Activated T-helper 9 cell treated with anti-CD3 and anti-CD28 coated beads, Interleukin-2, amount 50 U/mL, for 16 hours (primary cell): ENCODE measurements around the gene KRTAP9-3.
"Not testable (repeated sequence)": the region's sequence is repeated elsewhere in the genome, so short reads cannot be mapped to it uniquely, and the experiment has no call there.

ENCODE experiments used
- DNase-seq: peaks from one replicate; pipeline ENCODE4 v3.0.0-alpha.2; 2020; ENCODE audit warnings: low read depth

KRTAP9-3 gene, protein sequence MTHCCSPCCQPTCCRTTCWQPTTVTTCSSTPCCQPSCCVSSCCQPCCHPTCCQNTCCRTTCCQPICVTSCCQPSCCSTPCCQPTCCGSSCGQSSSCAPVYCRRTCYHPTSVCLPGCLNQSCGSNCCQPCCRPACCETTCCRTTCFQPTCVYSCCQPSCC

DNA sequence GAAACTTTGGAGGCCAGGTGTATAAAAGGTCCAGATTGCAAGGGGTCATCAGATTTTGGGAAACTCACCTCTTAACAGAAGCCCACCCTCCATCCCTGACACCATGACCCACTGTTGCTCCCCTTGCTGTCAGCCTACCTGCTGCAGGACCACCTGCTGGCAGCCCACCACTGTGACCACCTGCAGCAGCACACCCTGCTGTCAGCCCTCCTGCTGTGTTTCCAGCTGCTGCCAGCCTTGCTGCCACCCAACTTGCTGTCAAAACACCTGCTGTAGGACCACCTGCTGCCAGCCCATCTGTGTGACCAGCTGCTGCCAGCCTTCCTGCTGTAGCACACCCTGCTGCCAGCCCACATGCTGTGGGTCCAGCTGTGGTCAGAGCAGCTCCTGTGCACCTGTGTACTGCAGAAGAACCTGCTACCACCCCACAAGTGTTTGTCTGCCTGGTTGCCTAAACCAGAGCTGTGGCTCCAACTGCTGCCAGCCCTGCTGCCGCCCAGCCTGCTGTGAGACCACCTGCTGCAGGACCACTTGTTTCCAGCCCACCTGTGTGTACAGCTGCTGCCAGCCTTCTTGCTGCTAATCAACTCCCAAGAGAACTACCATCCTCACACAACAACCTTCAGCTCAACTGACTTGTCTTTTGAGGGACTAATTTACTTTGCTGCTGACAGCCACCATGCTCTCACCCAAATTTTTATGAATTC, at the start of gene KRTAP9-3:
Gene KRTAP9-3 (plus strand): TSS at position 51 of the 707 bp plus-strand sequence. CDS start 53 bp downstream, at position 104.
- not testable (repeated sequence) for DNase-seq

DNA sequence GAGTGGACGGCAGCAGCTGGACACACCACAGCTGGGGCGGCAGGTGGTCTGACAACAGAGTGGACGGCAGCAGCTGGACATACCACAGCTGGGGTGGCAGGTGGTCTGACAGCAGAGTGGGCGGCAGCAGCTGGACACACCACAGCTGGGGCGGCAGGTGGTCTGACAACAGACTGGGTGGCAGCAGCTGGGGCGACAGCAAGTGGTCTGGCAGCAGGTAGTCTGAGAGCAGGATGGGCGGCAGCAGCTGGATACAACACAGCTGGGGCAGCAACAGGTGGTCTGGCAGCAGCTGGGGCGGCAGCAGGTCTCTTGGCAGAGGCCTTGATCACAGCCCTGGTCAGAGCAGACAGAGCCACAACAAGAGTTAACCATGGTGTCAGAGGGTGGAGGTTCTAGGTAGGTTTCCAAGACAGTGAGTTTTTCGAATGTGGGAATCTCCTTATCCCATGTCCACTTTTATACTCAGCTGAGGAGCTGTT, 47.7 kb upstream of the KRTAP9-3 start, which contains the start of gene KRTAP4-1:
Gene KRTAP4-1 (minus strand): TSS at position 432 of the 482 bp plus-strand sequence. CDS start 57 bp downstream, at position 375.
- DNase-seq = no peak

DNA sequence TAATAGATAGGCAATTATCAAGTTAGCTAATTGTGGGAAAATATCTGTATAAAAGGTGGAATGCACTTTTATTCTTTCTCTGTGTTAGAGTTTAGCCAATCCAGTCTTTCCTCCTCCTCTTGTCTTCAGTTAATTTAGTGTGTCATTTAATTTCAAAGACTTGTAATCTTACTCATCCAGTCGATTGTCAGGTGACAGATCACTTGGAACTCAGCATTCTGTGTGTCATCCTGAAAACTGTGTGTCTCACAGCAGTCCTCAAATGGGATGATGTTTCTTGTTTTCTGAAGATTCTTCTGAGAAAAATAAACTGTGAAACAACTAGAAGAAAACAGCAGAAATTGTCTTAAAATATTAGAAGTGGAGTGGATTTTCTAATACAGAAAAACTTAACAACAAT, 47.2 kb upstream of the KRTAP9-3 start:
- no peak for DNase-seq

DNA sequence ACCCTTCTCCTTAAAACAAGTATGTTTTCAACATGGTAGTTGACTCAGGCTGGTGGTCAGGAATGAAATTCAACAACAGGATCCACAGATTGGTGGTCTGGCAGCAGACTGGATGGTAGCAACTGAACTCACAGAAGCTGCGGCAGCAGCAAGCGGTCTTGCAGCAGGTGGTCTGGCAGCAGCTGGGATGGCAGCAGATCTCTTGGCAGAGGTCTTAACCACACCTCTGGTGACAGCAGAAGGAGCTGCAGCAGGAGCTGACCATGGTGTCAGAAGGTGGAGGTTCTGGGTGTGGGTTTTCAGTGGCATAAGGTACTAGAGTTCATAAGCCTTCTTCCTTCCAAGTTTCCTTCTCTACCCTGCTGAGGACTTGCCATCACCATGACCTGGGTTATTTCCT, 45.4 kb upstream of the KRTAP9-3 start:
- DNase-seq = no peak

DNA sequence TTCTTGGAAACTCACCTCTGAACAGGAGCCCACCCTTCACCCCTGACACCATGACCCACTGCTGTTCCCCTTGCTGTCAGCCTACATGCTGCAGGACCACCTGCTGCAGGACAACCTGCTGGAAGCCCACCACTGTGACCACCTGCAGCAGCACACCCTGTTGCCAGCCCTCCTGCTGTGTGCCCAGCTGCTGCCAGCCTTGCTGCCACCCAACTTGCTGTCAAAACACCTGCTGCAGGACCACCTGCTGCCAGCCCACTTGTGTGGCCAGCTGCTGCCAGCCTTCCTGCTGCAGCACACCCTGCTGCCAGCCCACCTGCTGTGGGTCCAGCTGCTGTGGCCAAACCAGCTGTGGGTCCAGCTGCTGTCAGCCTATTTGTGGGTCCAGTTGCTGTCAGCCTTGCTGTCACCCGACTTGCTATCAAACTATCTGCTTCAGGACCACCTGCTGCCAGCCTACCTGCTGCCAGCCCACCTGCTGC, 42.4 kb upstream of the KRTAP9-3 start, which contains the start of gene KRTAP9-1:
Gene KRTAP9-1 (plus strand): TSS at position 51 of the 482 bp plus-strand sequence. CDS start 0 bp downstream, at position 51.
- not testable (repeated sequence) for DNase-seq

DNA sequence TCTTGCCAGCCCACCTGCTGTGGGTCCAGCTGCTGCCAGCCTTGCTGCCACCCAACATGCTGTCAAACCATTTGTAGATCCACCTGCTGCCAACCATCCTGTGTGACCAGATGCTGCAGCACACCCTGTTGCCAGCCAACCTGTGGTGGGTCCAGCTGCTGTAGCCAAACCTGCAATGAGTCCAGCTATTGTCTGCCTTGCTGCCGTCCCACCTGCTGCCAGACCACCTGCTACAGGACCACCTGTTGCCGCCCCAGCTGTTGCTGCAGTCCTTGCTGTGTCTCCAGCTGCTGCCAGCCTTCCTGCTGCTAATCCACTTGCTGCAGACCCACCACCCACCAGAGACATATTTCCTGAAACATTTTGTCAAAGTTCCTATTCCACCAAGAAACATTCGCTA, 41.9 kb upstream of the KRTAP9-3 start:
- no peak for DNase-seq

DNA sequence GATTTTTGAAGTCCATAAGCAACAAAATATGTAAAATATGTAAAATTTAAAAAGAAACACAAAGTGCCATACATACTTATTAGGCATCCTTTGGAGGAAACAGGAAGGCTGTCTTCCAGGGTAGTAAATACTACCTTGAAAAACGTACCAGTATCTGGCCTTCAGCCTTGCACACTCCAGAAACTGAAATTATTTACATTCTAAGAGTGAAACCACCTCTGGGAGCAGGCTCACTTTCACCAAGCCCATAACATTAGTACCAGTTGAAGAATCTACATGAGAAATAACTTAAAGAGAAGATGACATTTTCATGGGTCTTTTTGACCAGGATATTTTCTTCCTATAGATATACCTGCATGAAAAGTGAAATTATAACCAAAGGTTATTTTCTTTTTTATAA, 36.2 kb upstream of the KRTAP9-3 start:
- DNase-seq = no peak

DNA sequence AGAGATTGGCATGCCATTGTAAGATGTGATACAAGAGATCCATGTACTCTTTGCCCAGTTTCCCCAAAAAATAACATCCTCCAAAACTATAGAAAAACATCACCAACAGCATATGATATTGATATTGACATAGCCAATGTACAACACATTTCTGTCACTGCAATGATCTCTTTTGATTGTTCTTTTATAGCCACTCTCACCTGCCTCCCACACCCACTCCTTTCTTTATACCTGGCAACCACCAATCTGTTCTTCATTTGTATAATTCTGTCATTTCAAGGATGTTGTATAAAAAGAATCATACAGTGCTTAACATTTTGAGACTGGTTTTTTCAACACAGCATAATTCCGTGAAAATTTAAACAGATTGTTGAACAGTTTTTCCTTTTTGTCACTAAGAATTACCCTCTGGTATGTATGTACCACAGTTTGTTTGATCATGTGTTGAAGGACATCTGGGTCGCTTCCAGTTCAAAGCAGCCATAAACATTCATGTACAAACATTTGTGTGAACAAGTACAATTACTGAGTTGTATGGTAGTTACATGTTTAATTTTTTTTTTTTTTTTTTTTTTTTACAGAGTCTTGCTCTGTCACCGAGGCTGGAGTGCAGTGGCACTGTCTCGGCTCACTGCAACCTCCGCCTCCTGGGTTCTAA, 32.7 kb upstream of the KRTAP9-3 start:
- no peak for DNase-seq

DNA sequence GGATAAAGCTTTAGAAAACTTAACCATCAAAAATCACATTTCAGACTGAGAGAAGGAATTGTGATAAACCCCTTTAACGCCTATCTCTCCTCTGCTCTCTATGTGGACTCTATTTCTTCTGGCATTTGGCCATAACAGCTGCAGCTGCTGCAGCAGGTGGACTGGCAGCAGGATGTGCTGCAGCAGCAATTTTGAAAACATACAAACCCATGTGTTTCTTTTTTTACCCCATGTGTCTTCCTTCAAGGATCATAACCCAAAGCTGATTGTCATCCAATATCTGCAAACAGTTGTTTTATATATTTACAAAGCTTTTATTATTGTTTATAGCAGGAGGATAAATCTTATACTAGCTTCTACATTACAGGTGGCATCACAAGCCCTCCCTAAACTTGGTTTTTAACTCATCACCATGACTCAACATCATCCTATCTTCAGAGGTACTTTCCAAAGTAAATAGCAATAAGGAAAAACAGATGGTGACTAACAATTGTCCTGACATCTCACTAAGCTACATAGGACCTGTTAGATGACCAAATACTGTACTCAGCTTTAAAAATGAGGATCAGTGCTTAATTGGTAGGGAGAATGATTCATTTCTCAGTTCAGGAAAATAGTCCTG, 20.3 kb upstream of the KRTAP9-3 start:
- no peak for DNase-seq

DNA sequence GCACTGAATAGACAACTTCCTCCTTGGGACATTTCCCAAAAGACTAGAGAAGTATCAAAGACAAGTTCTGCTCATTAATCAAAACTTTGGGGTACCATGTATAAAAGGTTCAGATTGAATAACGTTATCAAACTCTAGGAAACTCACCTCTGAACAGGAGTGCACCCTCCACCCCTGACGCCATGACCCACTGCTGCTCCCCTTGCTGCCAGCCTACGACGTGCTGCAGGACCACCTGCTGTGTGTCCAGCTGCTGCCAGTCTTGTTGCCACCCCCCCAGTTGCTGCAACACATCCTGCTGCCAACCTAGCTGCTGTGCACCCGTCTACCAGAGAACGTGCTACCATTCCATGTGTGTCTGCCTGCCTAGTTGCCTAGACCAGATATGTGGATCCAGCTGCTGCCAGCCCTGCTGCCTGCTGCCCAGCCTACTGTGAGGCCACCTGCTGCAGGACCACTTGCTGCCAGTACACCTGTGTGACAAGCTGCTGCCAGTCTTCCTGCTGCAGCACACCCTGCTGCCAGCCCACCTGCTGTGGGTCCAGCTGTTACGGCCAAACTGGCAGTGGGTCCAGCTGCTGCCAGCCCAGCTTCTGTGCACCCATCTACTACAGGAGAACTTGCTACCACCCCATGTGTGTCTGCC, 19.6 kb upstream of the KRTAP9-3 start:
- no peak for DNase-seq

DNA sequence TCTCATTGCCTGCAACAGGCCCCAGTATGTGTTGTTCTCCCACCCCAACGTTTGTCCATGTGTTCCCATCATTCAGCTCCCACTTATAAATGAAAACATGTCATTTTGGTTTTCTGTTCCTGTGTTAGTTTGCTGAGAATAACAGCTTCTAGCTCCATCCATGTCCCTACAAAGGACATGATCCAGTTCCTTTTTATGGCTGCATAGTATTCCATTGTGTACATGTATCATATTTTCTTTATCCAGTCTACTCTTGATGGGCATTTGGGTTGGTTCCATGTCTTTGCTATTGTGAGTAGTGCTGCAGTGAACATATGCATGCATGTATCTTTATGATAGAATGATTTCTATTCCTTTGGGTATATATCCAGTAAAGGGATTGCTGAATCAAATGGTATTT, 16.6 kb upstream of the KRTAP9-3 start:
- no peak for DNase-seq

DNA sequence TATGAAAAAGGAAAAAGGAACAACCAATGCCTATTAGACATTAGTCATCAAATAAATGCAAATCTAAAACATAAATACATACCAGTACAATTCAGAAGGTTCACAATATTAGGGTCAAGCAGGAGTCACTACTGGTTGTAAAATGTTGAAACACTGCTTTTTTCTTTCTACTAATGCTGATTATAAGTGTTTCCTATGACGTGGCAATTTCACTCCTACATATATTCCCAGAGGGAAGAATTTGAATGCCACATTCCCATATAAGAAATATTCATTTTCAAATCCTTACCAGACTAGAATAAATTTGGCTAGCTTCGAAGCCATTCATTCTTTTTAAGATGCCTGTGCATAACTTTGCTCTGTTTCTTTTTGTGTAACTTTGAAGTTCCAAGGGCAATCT, 8.4 kb upstream of the KRTAP9-3 start:
- no peak for DNase-seq

DNA sequence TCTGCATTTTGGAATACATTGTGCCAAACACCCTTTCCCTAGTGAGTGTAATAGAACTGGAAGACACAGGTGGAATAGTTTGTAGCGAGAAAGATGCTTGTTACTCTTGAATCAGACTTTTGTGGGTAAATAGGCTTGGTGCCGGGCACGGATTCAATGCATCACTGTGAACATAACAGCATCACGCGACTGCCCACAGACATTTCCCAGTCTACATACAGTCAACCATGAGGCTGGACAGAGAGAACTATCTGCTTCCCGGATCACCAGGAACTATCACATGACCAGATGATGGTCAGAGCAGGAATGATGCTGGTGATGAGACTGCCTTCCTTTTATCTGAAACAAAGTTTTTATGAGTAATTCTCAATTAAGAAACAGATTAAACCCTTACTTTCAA, 6.2 kb upstream of the KRTAP9-3 start:
- DNase-seq = no peak

DNA sequence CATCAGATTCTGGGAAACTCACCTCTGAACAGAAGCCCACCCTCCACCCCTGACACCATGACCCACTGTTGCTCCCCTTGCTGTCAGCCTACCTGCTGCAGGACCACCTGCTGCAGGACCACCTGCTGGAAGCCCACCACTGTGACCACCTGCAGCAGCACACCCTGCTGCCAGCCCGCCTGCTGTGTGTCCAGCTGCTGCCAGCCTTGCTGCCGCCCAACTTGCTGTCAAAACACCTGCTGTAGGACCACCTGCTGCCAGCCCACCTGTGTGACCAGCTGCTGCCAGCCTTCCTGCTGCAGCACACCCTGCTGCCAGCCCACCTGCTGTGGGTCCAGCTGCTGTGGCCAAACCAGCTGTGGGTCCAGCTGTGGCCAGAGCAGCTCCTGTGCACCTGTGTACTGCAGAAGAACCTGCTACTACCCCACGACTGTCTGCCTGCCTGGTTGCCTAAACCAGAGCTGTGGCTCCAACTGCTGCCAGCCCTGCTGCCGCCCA, 5.6 kb upstream of the KRTAP9-3 start, which contains the start of gene KRTAP9-2:
Gene KRTAP9-2 (plus strand): TSS at position 51 of the 498 bp plus-strand sequence. CDS start 7 bp downstream, at position 58.
- DNase-seq = not testable (repeated sequence)

DNA sequence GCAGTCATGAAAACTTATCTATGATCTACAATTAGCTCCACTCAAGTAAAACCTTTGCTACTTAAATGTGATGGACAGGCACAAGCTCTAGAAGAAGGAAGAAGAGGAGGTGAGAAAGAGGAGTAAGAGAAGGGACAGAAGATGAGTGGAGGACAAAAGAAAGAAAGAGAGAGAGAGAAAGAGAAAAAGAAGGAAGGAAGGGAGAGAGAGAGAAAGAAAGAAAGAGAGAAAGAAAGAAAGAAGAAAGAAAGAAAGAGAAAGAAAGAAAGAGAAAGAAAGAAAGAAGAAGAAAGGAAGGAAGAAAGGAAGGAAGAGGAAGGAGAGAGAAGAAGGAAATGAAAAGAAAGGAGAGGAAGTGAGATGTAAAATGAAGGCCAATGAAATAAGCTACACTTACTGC, 2.2 kb upstream of the KRTAP9-3 start:
- DNase-seq = no peak

DNA sequence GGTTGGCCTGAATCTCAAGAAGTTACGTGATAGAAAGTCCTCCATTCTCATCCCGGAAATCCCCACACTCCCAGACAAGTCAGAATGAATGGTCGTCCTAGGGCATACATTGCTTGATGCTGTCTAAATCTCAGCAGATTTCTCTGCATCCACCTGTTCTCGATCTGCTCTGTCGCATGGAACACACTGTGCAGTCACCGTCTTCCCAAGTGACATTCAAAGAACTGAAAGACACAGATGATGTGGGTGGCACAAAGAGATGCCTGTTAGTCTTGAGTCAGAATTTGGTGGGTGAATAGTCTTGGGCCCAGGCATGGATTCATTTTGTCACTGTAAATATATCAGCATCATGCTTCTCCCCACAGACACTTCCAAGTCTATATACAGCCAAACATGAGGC, 518 bp upstream of the KRTAP9-3 start:
- no peak for DNase-seq

DNA sequence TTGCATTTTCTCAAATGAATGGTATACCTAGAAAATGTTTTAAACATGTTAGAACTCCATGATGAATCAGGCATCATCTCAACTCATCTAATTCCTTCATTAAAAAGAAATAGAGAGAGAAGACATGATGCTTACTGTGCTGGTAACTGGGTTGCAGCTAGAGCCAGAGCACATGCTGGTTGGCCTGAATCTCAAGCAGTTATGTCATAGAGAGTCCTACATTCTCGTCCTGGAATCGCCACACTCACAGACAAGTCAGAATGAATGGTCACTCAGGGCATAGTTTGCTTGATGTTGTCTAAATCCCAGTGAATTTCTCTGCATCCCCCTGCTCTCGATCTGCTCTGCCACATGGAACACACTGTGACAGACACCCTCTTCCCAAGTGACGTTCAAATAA, 4.9 kb downstream of the KRTAP9-3 start:
- not testable (repeated sequence) for DNase-seq

DNA sequence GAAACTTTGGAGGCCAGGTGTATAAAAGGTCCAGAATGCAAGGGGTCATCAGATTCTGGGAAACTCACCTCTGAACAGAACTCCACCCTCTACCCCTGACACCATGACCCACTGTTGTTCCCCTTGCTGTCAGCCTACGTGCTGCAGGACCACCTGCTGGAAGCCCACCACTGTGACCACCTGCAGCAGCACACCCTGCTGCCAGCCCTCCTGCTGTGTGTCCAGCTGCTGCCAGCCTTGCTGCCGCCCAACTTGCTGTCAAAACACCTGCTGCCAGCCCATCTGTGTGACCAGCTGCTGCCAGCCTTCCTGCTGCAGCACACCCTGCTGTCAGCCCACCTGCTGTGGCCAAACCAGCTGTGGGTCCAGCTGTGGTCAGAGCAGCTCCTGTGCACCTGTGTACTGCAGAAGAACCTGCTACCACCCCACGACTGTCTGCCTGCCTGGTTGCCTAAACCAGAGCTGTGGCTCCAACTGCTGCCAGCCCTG, 5.7 kb downstream of the KRTAP9-3 start, which contains the start of gene KRTAP9-8:
Gene KRTAP9-8 (plus strand): TSS at position 51 of the 489 bp plus-strand sequence. CDS start 53 bp downstream, at position 104.
- not testable (repeated sequence) for DNase-seq

DNA sequence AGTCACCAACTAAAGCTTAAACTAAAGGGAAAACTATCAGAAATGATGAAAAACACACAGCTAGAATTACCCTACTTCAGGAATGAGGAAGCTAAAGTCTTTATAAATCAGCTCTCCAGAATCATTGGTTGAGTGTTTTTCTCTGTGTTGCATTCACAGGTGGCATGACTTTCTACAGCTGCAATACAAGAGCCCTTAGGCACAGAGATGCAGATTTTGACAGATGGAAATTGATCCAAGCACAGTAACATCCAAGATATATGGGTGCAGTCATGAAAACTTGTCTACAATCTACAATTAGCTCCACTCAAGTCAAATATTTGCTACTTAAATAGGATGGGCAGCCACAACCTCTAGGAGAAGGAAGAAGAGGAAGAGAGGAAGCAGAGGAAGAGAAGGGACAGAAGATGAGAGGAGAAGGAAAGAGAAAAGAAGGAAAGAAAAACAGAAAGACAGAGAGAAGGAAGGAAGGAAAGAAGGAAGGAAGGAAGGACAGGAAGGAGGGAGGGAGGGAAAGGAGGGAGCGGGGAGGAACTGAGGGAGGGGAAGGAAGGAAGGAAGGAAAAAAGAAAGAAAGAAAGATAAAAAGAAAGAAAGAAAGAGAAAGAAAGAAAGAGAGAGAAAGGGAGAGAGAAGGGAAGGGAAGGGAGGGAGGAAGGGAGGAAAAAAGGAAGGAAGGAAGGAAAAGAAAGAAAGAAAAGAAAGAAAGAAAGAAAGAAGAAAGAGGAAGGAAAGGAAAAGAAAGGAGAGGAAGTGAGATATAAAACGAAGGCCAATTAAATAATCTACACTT, 14.9 kb downstream of the KRTAP9-3 start:
- DNase-seq = not testable (repeated sequence)

DNA sequence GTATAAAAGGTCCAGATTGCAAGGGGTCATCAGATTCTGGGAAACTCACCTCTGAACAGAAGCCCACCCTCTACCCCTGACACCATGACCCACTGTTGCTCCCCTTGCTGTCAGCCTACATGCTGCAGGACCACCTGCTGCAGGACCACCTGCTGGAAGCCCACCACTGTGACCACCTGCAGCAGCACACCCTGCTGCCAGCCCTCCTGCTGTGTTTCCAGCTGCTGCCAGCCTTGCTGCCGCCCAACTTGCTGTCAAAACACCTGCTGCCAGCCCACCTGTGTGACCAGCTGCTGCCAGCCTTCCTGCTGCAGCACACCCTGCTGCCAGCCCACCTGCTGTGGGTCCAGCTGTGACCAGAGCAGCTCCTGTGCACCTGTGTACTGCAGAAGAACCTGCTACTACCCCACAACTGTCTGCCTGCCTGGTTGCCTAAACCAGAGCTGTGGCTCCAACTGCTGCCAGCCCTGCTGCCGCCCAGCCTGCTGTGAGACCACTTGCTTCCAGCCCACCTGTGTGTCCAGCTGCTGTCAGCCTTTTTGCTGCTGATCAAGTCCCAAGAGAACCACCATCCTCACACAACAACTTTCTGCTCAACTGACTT, 17.5 kb downstream of the KRTAP9-3 start, which contains the start of gene KRTAP9-4:
Gene KRTAP9-4 (plus strand): TSS at position 51 of the 604 bp plus-strand sequence. CDS start 34 bp downstream, at position 85.
- not testable (repeated sequence) for DNase-seq
